Activated CD8-positive, alpha-beta T cell treated with anti-CD3 and anti-CD28 coated beads, Interleukin-2, amount 10 ng/mL, durations not matched to agents 7 days and 5 days (primary cell): ENCODE measurements around the gene NMB. TPM values are rescaled to one million over a fixed set of nuclear protein-coding genes. Genes with fewer than 3 reads are reported as not detected.

Experiments
- ATAC-seq: fragments of 150-1000 bp; cut with Tn5 transposase; one replicate; pipeline ENCODE4 v1.10.0; 2021; ENCODE audit warnings: moderate library complexity
- CTCF ChIA-PET: fragments of 350-600 bp; sonication (Branson Sonifier 250); formaldehyde crosslinking; loops from one replicate; lab custom pipeline; 2021; ENCODE audit warnings: antibody characterized with exemption; lab: Charles Lee
- POLR2A ChIA-PET: fragments of 350-600 bp; sonication (Branson Sonifier 250); formaldehyde crosslinking; loops from one replicate; lab custom pipeline; 2021; ENCODE audit warnings: antibody characterized with exemption; lab: Charles Lee
- DNase-seq: peaks from one replicate; pipeline ENCODE4 v3.0.0-alpha.2; 2020
- H3K27ac Mint-ChIP-seq: one replicate; pipeline ENCODE4 v1.8.0; 2021; ENCODE audit warnings: mild to moderate bottlenecking, mixed read lengths
- H3K27me3 Mint-ChIP-seq: one replicate; pipeline ENCODE4 v1.8.0; 2021; ENCODE audit warnings: low read depth, mixed read lengths
- H3K36me3 Mint-ChIP-seq: one replicate; pipeline ENCODE4 v1.8.0; 2021; ENCODE audit warnings: low read depth, mixed read lengths
- H3K4me1 Mint-ChIP-seq: one replicate; pipeline ENCODE4 v1.8.0; 2021; ENCODE audit warnings: low read depth, mixed read lengths
- H3K4me3 Mint-ChIP-seq: one replicate; pipeline ENCODE4 v1.8.0; 2021; ENCODE audit warnings: mild to moderate bottlenecking, mixed read lengths
- H3K9me3 Mint-ChIP-seq: one replicate; pipeline ENCODE4 v1.8.0; 2022; ENCODE audit warnings: mixed read lengths; ENCODE audit not compliant: insufficient read depth
- total RNA-seq, 2 experiments: library from RNA; stranded (reverse); gene quantifications; one replicate each; pipeline ENCODE4 v1.2.3, GENCODE V29; 2021

Gene NMB
- total RNA-seq, 2 experiments from 2014 or later, result 3.3 to 4.1 TPM

- DNase-seq, result no peak
- no peaks in the 10 kb centered on the region for H3K27me3 Mint-ChIP-seq
- ATAC-seq, result no peak
- ChIA-PET CTCF (interaction anchor here (0.9 kb wide), 1 partner anchor 17 kb away, joined by 3 read pairs; no protein-coding TSS in a partner anchor), POLR2A (no interaction called here)
- H3K9me3 Mint-ChIP-seq, result peaks cover 20% of the 10 kb centered on the region
- H3K4me3 Mint-ChIP-seq, result no peak overlapping the region
- no peak overlapping the region for H3K27ac Mint-ChIP-seq
- peaks cover 21% of the 10 kb centered on the region for H3K36me3 Mint-ChIP-seq
- no peaks in the 10 kb centered on the region for H3K4me1 Mint-ChIP-seq
These were observed 41.8 kb downstream of the NMB start for GRCh38 chr15:84616235-84616634.

- Mint-ChIP-seq H3K27me3 (no peaks in the 10 kb centered on the region), H3K4me3 (no peak overlapping the region), H3K36me3 (peaks cover 16% of the 10 kb centered on the region), H3K4me1 (no peaks in the 10 kb centered on the region), H3K27ac (no peak overlapping the region), H3K9me3 (no peaks in the 10 kb centered on the region)
- ChIA-PET POLR2A (no interaction called here), CTCF (no interaction called here)
- no peak for DNase-seq
- ATAC-seq, result no peak
These were observed 46.4 kb downstream of the NMB start for GRCh38 chr15:84611631-84612030.

GRCh38 chr15:84609818-84610525, 48.0 kb downstream of the NMB start:
- POLR2A ChIA-PET, result interaction anchor here (0.6 kb wide), 1 partner anchor 28 kb away, joined by 3 read pairs; no protein-coding TSS in a partner anchor
- H3K4me3 Mint-ChIP-seq, result no peak overlapping the region
- no peak overlapping the region for H3K27ac Mint-ChIP-seq
- CTCF ChIA-PET, result interaction anchor here (2.2 kb wide), 1 partner anchor 11 kb away, joined by 9 read pairs; no protein-coding TSS in a partner anchor
- no peaks in the 10 kb centered on the region for H3K9me3 Mint-ChIP-seq
- peaks cover 18% of the 10 kb centered on the region for H3K36me3 Mint-ChIP-seq
- ATAC-seq, result no peak
- DNase-seq, result no peak
- peaks cover 11% of the 10 kb centered on the region for H3K4me1 Mint-ChIP-seq
- H3K27me3 Mint-ChIP-seq, result no peaks in the 10 kb centered on the region

- ChIA-PET CTCF (interaction anchor here (2.2 kb wide), 1 partner anchor 10 kb away, joined by 9 read pairs; no protein-coding TSS in a partner anchor), POLR2A (interaction anchor here (0.6 kb wide), 1 partner anchor 160 kb away, joined by 3 read pairs; no protein-coding TSS in a partner anchor)
- Mint-ChIP-seq H3K4me1 (peaks cover 19% of the 10 kb centered on the region), H3K27me3 (no peaks in the 10 kb centered on the region), H3K9me3 (no peaks in the 10 kb centered on the region), H3K36me3 (peaks cover 22% of the 10 kb centered on the region), H3K4me3 (no peak overlapping the region), H3K27ac (no peak overlapping the region)
- DNase-seq, result no peak
- no peak for ATAC-seq
These were observed 49.2 kb downstream of the NMB start for GRCh38 chr15:84608707-84609284.

GRCh38 chr15:84606653-84607120, 51.3 kb downstream of the NMB start:
- H3K9me3 Mint-ChIP-seq, result no peaks in the 10 kb centered on the region
- no peak for ATAC-seq
- peaks cover 22% of the 10 kb centered on the region for H3K36me3 Mint-ChIP-seq
- H3K4me3 Mint-ChIP-seq, result no peak overlapping the region
- no peak for DNase-seq
- ChIA-PET CTCF (interaction anchor here (1.0 kb wide), 1 partner anchor 11 kb away, joined by 3 read pairs; no protein-coding TSS in a partner anchor), POLR2A (interaction anchor here (0.5 to 2.5 kb wide), 2 partner anchors 24 to 723 kb away, joined by 3 to 23 read pairs; no protein-coding TSS in a partner anchor)
- H3K4me1 Mint-ChIP-seq, result peaks cover 32% of the 10 kb centered on the region
- no peaks in the 10 kb centered on the region for H3K27me3 Mint-ChIP-seq
- H3K27ac Mint-ChIP-seq, result no peak overlapping the region

- Mint-ChIP-seq H3K36me3 (peaks cover 22% of the 10 kb centered on the region), H3K4me1 (peaks cover 35% of the 10 kb centered on the region), H3K4me3 (peak overlapping the region; percentile 1), H3K9me3 (no peaks in the 10 kb centered on the region), H3K27ac (peak overlapping the region; percentile 87), H3K27me3 (no peaks in the 10 kb centered on the region)
- ATAC-seq (no peak), DNase-seq (no peak)
- CTCF ChIA-PET, result interaction anchor here (0.8 to 1.9 kb wide), 8 partner anchors 9 to 35 kb away, joined by 3 to 9 read pairs (median 3); no protein-coding TSS in a partner anchor
- POLR2A ChIA-PET, result interaction anchor here (2.5 kb wide), 1 partner anchor 25 kb away, joined by 23 read pairs; no protein-coding TSS in a partner anchor
These were observed 52.5 kb downstream of the NMB start for GRCh38 chr15:84605554-84605882.

Other genes starting within 250 kb of the NMB start
- gene ZSCAN2, start 57.2 kb downstream of the NMB start, total RNA-seq, result 1 to 10 TPM; 6.5 to 6.7 TPM
- 10 to 100 TPM; 22.1 to 23.8 TPM for gene WDR73, start 3.9 kb downstream of the NMB start, total RNA-seq
- gene SEC11A, start 57.9 kb upstream of the NMB start, total RNA-seq, result 100 to 1,000 TPM; 117 to 119 TPM
- 10 to 100 TPM; 36.5 to 36.6 TPM for gene ZNF592, start 90.4 kb upstream of the NMB start, total RNA-seq
- under 1 TPM; 0.18 to 0.24 TPM for gene ALPK3, start 159.2 kb upstream of the NMB start, total RNA-seq
- not detected for gene SLC28A1, start 226.5 kb upstream of the NMB start, total RNA-seq